ENCODE data around the gene NOTO.

DNA sequence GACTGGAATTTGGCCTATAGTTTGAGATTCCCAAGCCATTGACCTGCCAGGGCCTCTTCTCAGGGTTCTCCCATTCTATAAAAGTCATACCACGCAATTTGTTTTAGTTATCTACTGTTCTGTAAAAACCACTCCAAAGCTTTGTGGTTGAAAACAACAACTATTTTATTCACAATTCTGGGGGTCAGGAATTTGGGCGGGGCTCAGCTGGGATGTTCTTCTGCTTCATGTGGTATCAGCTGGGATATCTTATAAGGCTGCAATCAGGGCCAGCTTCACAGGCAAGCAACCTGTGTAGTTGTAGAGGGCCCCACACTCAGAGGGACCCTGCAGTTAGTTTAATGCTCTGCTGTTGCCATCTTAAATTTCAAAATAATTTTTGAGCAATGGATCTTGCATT lies 16.4 kb upstream of the NOTO start:
- TF ChIP-seq, protein P1, sequence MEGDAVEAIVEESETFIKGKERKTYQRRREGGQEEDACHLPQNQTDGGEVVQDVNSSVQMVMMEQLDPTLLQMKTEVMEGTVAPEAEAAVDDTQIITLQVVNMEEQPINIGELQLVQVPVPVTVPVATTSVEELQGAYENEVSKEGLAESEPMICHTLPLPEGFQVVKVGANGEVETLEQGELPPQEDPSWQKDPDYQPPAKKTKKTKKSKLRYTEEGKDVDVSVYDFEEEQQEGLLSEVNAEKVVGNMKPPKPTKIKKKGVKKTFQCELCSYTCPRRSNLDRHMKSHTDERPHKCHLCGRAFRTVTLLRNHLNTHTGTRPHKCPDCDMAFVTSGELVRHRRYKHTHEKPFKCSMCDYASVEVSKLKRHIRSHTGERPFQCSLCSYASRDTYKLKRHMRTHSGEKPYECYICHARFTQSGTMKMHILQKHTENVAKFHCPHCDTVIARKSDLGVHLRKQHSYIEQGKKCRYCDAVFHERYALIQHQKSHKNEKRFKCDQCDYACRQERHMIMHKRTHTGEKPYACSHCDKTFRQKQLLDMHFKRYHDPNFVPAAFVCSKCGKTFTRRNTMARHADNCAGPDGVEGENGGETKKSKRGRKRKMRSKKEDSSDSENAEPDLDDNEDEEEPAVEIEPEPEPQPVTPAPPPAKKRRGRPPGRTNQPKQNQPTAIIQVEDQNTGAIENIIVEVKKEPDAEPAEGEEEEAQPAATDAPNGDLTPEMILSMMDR (IDR thresholded peaks at IDR 0.05; ENCODE audit: borderline replicate concordance, extremely low read depth, low read length, poor library complexity, severe bottlenecking) = no peak
- TF ChIP-seq EZH2 (IDR thresholded peaks at IDR 0.05; ENCODE audit: borderline replicate concordance, low read depth, low read length, severe bottlenecking) = no peak

All from DND-41 (cell line).